Caki2 (cell line): Measurements from ENCODE around the gene LMF2. TPM values are rescaled to one million over a fixed set of nuclear protein-coding genes. Genes with fewer than 3 reads are reported as not detected.
"Not testable (repeated sequence)": the region's sequence is repeated elsewhere in the genome, so short reads cannot be mapped to it uniquely, and the experiment has no call there.

Experiments
- DNase-seq: peaks from one replicate; pipeline ENCODE4 v3.0.0-alpha.2; 2015; ENCODE audit warnings: low read depth
- in situ Hi-C: cut with HindIII; loops from 2 replicates; pipeline ENCODE4 v1.10.0; 2016; ENCODE audit warnings: low sequenced_read_pairs, low pct_unique_long_range_greater_than_20kb, mixed read lengths
- total RNA-seq: library from RNA; depleted of rRNA; stranded (reverse); fragments of >200 nt; shearing (Covaris generic); gene quantifications from 2 replicates; pipeline ENCODE4 v1.2.3, GENCODE V29; 2014; ENCODE audit warnings: low replicate concordance

Gene LMF2
- total RNA-seq, 1 experiment from 2014 or later = 112 TPM

DNA sequence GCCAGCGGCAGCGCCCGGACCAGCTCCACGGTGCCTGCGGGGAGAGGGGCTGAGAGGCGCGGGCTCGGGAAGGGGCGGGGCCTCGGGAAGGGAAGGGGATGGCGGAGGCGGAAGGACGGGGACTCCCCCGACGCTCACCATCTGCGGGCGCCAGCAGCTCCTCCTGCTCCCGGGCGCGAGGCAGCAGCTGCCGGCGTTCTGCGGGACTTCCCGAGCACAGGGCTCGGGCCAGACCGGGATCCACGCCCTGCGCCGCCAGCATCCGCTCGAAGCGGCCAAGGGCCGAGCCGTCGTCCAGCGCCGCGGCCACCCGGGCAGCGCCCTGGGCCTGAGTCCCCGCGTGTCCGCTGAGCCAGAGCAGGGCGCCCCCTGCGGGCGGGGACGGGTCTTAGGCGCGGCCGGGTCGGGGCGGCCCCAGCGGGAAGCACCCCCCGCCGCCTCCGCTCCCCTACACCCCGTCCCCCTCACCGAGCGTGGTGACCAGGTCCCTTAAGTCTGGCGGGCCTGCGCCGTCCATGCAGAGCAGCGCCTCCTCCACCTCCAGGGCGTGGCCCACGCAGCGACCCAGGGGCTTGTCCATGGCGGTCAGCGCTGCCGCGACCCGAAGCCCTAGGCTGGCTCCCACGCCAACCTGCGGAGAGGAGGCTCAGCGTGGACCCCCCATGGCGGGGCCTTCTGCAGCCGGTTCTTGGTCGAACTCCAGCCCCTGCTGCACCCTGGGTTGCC lies 18.8 kb upstream of the LMF2 start:
- DNase-seq = peak; percentile 91
- in situ Hi-C loops = no loop called here

DNA sequence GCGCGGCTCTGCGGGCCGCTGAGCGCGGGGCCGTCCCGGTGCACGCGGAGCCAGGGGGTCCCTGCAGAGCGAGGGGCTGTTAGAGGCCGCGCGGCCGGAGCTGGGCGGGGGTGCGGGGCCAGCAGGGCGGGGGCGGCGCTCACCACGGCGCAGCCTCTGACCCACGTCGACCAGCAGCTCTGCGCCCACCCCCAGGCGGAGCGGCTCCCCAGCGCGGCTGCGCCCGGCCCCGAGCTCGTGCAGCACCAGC lies 18.3 kb upstream of the LMF2 start:
- in situ Hi-C loops = no loop called here
- DNase-seq = no peak

DNA sequence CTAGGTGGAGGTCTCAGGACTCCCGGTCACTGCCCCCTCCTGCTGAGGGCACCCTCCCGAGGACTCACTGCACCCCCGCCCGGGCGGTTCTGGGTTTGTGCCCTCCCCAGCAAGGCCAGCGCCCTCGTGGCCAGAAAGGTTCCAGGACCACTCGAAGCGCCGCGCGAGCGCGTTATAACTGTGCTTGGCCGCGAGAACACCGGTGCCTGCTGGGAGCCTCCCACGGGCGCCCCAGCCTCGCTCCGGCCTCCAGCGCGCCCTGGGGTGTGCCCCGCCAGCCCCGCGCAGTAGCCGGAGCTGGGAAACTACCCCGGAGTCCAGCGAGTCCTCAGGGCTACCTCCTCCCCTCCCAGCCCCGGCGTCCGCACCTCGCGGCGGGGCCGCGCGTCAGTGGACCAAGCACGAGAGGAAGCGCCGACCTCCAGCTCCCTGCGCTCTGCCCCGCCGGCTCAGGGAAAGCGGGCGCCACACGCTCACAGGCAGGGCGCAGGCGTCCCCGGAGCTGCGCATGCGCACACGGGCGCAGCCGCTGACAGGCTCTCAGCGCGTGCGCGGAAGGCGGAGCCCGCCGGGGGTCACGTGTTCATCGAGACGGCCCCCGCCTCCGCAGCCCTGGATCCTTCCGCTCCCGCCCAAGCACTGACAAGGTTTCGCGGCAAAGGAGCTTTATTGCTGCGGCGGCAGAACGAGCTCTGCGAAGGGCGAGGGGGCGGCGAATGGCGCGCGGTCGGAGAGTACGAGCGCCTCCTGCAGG lies 17.8 kb upstream of the LMF2 start, which contains the start of gene SCO2:
Gene SCO2, minus strand, starts transcription at position 495 of the 754 bp plus-strand sequence. CDS start 1,187 bp downstream, outside the sequence.
- in situ Hi-C loops = no loop called here
- peak; percentile 98 for DNase-seq

DNA sequence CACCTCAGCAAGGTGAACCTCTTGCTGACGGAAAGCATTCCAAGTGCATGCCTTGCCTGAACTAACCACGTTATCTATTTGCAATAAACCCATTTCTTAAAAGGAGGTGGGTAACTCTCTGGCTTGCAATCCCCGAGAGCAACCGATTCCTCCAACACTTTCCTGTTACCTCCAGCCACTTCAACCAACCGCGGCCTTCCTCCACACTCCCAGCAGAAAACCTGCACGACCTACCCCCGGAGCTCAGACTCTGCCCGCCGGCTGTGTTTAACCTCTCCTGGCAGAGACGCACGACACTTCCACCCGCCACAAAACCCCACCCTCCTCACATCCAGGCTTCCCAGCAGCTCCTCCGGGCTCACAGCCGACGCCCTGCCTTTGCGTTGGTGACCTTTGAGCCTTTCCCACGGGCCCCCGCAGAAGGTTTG lies 17.2 kb upstream of the LMF2 start:
- DNase-seq = no peak
- in situ Hi-C loops = no loop called here

DNA sequence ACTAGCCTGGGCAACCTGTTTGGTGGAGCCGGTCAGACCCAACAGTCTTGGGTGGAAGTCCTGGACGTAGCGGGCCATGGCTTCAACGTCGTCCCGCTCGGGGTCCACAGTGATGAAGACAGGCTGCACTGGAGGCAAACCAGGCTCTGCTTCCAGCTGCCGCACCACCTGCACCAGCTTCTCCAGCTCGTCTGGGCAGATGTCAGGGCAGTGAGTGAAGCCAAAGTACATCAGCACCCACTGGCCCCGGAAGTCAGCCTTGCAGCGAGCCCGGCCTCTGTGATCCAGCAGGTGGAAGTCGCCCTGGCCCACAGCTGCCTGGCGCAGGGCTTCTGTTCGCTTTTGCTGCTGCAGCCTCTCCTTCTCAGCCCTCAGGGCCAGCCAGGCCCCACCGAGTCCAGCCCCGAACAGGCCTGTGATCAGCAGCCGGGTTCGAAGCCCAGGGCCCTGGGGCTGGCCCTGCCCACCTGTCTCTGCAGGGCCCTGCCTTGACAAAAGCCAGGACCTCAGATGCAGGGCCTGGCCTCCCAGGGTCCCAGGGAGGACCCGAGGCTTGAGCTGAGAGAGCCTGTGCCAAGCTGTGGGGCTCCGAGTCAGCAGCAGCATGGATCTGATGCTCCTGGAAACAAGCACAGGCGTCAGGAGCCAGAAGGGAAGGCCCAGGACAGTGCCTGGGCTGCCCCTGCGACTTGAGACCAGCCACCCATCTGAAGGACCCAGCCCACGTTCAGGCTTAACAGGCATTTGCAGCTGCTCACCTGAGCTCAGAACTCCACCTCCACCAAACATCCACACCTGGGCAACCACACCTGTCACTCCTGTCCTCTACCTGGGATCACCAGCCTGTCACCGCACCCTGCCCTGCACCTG lies 16.5 kb upstream of the LMF2 start:
- in situ Hi-C loops = no loop called here

DNA sequence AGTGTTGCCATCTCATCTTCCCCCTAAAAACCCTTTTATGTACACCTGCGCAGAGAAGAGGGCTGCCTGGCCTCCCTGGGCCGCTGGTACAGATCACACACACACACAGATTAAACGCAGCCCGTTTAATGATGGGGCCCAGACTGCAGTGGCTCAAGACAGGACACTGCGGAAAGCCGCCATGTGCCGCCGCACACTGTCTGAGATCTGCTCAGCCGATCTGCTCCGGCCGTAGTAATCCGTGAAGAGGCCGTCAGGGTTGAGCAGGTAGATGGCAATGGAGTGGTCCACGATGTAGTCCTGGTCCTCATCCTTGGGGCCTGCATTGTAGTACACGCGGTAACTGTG lies 15.9 kb upstream of the LMF2 start:
- in situ Hi-C loops = no loop called here
- DNase-seq = no peak

More for the DNA sequence above, 16.5 kb upstream of the LMF2 start:
- no peak for DNase-seq

DNA sequence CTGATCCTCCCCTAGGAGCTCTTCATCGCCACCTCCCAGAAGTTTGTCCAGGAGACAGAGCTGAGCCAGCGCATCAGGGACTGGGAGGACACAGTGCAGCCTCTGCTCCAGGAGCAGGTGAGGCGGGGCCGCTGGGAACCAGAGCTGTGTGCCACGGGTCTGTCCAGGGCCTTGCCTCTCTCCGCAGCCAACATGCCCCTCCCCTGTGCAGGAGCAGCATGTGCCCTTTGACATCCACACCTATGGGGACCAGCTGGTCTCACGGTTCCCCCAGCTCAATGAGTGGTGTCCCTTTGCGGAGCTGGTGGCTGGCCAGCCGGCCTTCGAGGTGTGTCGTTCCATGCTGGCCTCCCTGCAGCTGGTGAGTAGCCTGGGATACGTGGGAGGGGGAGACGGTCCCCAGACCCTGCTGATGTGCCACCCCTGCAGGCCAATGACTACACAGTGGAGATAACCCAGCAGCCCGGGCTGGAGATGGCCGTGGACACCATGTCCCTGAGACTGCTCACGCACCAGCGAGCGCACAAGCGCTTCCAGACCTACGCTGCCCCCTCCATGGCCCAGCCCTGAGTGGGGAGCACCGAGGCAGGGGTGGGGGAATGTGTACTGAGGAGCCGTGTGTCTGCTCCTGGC lies 15.4 kb upstream of the LMF2 start:
- in situ Hi-C loops = no loop called here
- no peak for DNase-seq

DNA sequence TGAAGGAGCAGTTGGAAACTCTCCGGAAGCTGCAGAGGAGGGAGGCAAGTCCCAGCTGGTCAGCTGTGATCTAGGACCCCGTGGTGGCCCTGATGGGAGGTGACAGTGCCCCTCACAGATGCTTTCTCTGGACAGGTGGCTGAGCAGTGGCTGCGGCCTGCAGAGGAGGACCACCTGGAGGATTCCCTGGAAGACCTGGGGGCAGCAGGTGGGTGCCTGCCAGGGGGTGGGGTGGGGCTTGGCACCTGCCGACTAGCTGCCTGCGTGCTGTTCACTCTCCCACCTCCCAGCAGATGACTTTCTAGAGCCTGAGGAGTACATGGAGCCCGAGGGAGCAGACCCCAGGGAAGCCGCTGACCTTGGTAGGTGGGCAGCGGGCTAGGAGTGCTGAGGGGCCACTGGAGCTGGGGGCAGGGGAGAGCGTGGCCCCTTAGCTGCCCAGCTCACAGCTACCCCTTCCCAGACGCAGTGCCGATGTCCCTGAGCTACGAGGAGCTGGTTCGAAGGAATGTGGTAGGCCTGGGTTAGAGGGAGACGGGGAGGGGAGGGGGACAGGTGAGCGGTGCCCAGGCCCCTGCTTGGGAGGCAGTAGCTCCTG lies 14.8 kb upstream of the LMF2 start:
- in situ Hi-C loops = no loop called here

DNA sequence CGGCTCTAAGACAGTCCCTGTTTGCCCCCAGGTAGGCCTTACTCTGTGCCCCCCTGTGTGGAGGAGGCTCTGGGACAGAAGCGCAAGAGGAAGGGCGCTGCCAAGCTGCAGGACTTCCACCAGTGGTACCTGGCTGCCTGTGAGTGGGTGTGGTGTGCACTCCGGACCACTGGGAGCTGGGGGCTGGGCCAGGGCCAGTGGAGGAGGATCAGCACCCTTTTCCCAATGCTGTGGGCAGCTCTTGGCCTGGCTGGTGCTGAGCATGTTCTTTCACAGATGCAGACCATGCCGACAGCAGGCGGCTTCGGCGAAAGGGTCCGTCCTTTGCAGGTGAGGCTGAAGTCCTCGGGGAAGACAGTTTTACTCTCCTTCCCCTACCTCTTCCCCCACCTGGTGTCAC lies 14.2 kb upstream of the LMF2 start:
- no peak for DNase-seq
- in situ Hi-C loops = no loop called here

More for the DNA sequence above, 14.8 kb upstream of the LMF2 start:
- no peak for DNase-seq

DNA sequence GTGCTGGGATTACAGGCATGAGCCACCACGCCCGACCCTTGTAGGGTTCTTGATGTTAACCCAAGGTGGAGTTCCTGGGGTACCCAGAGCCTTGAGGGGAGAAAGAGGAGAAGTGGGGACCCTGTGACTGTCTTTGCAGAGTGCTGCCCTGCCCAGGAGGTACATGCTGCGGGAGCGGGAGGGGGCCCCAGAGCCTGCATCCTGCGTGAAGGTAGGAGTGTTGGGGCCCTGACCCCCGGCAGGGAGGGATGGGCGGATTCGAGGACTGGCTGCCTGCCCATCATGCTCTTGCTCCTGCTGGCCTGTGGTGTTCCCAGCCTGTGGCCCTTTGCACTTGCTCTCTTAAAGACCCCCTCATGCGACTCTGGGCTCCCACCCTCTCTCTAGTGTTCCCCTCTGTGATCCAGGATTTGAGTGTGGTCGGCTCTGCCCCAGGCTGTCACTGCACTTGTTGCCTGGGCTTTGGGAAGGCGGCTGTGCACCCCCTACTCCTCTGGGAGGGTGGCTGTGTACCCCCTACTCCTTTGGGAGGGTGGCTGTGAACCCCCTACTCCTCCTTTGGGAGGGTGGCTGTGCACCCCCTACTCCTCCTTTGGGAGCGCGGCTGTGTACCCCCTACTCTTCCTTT lies 13.4 kb upstream of the LMF2 start:
- DNase-seq = no peak
- in situ Hi-C loops = no loop called here

DNA sequence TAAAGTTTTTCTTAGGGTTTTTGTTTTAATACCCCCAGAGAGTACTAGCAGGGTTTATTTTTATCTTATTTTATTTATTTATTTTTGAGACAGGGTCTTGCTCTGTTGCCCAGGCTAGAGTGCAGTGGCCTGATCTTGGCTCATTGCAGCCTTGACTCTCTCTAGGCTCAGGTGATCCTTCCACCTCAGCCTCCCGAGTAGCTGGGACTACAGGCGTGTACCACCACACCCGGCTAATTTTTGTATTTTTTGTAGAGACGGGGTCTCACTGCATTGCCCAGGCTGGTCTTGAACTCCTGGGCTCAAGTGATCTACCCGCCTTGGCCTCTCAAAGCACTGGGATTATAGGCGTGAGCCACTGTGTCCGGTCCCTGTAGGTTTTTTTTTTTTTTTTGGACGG lies 12.7 kb upstream of the LMF2 start:
- in situ Hi-C loops, DNase-seq: not testable (repeated sequence)

DNA sequence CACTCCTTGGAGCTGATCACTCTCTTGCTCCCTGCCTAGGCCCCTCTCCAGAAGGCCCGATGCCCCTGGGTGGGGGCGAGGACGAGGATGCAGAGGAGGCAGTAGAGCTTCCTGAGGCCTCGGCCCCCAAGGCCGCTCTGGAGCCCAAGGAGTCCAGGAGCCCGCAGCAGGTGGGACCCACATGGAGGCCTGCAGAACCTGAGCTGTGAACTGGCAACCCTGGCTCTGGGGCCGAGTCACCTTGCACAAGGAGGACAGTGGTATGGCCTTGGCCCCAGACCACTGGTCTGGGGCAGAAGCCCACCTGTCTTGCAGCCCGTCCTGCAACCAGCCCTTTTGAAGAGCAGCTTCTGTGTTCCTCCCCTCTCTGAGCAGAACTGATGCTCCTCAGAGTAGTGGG lies 11.6 kb upstream of the LMF2 start:
- in situ Hi-C loops = no loop called here
- DNase-seq = no peak

DNA sequence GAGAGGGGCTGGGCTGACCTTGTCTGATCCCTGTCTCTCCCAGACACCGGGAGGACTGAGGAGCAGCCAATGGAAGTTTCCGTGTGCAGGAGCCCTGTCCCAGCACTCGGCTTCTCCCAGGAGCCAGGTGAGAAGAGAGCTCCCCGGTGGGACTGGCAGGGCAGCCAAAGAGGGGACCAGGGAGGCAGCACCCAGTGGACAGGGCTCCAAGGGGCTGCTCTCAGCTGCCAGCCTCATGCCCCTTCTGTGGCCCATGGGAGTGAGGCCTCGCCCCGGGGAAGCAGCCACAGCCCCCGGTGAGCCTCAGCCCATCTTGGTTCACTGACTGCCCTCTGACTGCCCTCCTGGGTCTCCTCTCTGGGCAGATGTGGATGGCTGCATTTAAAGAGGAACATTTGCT lies 11.1 kb upstream of the LMF2 start:
- DNase-seq = no peak
- in situ Hi-C loops = no loop called here

DNA sequence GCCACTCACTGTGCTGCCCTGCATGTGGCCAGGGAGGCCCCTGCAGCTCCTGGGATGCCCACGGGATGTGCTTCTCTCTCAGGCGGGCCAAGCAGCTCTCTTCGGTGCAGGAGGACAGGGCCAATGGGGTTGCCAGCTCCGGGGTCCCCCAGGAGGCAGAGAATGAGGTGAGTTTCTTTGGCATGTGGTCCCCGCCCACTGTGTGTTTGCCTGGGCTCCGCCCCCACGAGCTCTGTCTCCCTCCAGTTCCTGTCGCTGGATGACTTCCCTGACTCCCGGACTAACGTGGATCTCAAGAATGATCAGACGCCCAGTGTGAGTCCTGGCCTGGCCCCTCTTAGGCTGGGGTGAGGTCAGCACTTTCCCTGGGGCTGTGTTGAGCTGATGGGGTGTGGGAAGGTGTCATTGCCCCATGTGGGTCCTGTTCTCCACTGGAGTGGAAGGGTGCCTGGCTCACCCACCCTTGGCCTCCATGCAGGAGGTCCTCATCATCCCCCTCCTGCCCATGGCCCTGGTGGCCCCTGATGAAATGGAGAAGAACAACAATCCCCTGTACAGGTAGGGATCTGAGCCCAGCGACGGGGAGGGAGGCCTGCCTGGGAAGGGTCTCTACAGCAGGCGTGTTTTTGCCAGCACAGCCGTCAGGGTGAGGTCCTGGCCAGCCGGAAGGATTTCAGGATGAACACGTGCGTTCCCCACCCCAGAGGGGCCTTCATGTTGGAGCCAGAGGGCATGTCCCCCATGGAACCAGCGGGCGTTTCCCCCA lies 10.2 kb upstream of the LMF2 start:
- in situ Hi-C loops = no loop called here
- no peak for DNase-seq

DNA sequence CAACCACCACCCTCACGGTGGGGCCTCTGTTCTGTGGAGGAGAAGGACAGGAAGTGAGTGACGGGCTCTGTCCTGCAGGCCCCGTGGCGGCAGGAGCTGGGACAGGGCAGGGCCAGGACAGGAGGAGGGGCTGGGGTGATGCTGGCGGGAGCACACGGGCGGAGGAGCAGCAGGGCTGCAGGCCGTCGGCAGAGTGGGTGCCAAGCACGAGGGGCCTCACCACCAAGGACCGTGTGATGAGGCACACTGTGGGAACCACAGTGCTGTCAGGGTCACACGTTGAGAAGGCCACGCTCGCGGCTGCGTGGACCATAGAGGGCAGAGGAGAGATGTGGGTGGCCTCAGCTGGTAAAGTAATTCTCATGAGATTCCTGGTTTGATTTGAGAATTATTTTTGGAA lies 9.4 kb upstream of the LMF2 start:
- no peak for DNase-seq
- in situ Hi-C loops = no loop called here

DNA sequence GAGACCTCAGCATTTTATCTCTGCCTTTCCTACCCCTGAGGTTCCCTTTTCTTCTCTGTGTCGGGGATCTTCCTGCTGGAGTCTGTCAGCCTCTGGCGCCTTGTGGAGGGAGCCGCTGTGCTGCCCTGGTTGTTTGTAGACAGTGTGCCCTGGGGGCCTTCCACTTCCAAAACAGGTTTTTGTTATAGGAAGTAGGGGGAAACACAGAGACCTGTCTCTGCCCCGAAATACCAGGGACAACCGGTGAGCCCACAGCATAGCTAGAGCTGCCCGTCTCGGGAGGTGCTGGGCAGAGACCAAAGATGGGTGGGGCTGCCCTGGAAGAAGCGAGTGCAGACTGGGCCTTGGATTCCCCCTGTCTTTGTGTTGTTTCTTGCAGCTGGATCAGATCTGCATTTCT lies 8.6 kb upstream of the LMF2 start:
- DNase-seq = no peak
- in situ Hi-C loops = no loop called here

DNA sequence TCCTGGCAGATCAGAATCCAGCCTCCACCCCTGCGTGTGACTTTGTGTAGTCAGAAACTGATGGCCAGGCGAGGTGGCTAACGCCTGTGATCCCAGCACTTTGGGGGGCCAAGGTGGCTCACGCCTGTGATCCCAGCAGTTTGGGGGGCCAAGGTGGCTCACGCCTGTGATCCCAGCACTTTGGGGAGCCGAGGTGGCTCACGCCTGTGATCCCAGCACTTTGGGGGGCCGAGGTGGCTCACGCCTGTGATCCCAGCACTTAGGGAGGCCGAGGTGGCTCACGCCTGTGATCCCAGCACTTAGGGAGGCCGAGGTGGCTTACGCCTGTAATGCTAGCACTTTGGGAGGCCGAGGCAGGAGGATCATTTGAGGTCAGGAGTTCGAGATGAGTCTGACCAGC lies 5.7 kb upstream of the LMF2 start:
- no peak for DNase-seq
- in situ Hi-C loops = no loop called here
